Ascending aorta (tissue), 2 donors: ENCODE results near the gene KRTAP17-1. TPM values are rescaled to one million over a fixed set of nuclear protein-coding genes. Genes with fewer than 3 reads are reported as not detected.

Source experiments
- DNase-seq, 2 donors: peaks; one replicate each; pipeline ENCODE4 v3.0.0-alpha.2; 2019; ENCODE audit warnings: low spot score in 2 of 2
- H3K27ac ChIP-seq, 2 donors: fragments of 200-600 bp; sonication (generic); one replicate each; pipeline ENCODE4 v1.5.1; 2016 to 2017; ENCODE audit warnings: mild to moderate bottlenecking in 1 of 2
- H3K27me3 ChIP-seq: fragments of 200-600 bp; sonication (generic); one replicate; pipeline ENCODE4 v1.5.1; 2017
- H3K36me3 ChIP-seq, 2 donors: fragments of 200-600 bp; sonication (generic); one replicate each; pipeline ENCODE4 v1.5.1; 2016
- H3K4me1 ChIP-seq, 2 donors: fragments of 200-600 bp; sonication (generic); one replicate each; pipeline ENCODE4 v1.5.1; 2016 to 2017; ENCODE audit warnings: mild to moderate bottlenecking in 1 of 2
- H3K4me3 ChIP-seq, 2 donors: fragments of 200-600 bp; sonication (generic); one replicate each; pipeline ENCODE4 v1.5.1; 2016 to 2017; ENCODE audit warnings: mild to moderate bottlenecking in 1 of 2
- H3K9me3 ChIP-seq, 2 donors: fragments of 200-600 bp; sonication (generic); one replicate each; pipeline ENCODE4 v1.5.1; 2016
- intact Hi-C: fragments of 100-400 bp; cut with DNase I; formaldehyde crosslinking; loops from one replicate; pipeline ENCODE4 v1.15.1; 2023
- total RNA-seq: library from RNA; depleted of rRNA; stranded (reverse); fragments of >200 nt; gene quantifications from one replicate; pipeline ENCODE4 v1.1.0, GENCODE V29; 2016
- TF ChIP-seq, protein P1 (sequence below), 3 experiments: fragments of 200-600 bp in 2 of 3; fragments of 450-650 bp in 1 of 3; sonication (generic) in 2 of 3; IDR thresholded peaks; one replicate each; pipeline ENCODE4 v1.5.1; 2016 to 2019; ENCODE audit warnings: antibody characterized with exemption in 3 of 3, mild to moderate bottlenecking in 1 of 3, moderate library complexity in 1 of 3

The KRTAP17-1 gene
- total RNA-seq, 1 donor from 2014 or later = not detected

DNA sequence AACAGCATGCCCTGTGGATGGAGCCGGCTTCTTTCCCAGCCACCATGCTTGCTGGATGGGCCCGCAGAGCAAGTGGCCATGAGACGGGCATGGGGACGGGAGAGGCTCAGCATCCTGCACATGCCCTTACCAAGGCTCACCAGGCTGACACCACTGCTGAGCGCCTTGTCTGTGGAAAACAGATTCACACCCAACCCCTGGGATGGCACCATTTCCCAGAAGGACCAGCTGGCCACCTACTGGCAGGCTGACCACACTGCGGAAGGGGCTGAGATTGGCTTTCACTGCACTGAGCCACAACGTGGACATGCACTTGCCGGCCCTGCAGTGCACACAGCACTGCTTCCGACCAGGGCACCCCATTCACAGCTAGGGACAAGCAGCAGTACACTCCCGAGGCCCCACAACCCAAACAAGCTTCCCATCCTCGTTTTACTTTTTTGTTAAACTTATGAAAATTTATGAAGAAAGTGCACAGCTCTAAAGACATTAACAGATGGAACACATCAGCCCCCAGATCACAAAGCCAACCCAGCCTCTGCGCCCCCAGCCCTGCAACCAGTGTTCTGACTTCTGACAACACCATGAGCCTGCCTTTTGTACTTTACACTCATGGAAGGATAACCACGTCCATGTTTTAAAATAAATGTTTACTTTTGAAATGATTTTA, 13.9 kb upstream of the KRTAP17-1 start:
- Histone ChIP-seq H3K9me3 (no peaks in the 10 kb centered on the region), H3K4me3 (no peak overlapping the region), H3K4me1 (no peaks in the 10 kb centered on the region), H3K36me3 (no peaks in the 10 kb centered on the region), H3K27me3 (no peaks in the 10 kb centered on the region), H3K27ac (no peak overlapping the region)
- DNase-seq = no peak
- TF ChIP-seq, protein P1, sequence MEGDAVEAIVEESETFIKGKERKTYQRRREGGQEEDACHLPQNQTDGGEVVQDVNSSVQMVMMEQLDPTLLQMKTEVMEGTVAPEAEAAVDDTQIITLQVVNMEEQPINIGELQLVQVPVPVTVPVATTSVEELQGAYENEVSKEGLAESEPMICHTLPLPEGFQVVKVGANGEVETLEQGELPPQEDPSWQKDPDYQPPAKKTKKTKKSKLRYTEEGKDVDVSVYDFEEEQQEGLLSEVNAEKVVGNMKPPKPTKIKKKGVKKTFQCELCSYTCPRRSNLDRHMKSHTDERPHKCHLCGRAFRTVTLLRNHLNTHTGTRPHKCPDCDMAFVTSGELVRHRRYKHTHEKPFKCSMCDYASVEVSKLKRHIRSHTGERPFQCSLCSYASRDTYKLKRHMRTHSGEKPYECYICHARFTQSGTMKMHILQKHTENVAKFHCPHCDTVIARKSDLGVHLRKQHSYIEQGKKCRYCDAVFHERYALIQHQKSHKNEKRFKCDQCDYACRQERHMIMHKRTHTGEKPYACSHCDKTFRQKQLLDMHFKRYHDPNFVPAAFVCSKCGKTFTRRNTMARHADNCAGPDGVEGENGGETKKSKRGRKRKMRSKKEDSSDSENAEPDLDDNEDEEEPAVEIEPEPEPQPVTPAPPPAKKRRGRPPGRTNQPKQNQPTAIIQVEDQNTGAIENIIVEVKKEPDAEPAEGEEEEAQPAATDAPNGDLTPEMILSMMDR (IDR thresholded peaks at IDR 0.05) = peak; percentile 21 to 50 (median 31)
- intact Hi-C loops = no loop called here

- no peak overlapping the region for H3K27ac ChIP-seq
- H3K27me3 ChIP-seq = no peaks in the 10 kb centered on the region
- TF ChIP-seq, protein P1 (IDR thresholded peaks at IDR 0.05) = no peak
- DNase-seq = no peak
- no peaks in the 10 kb centered on the region for H3K36me3 ChIP-seq
- no peak overlapping the region for H3K4me3 ChIP-seq
- no peaks in the 10 kb centered on the region for H3K9me3 ChIP-seq
- H3K4me1 ChIP-seq = no peaks in the 10 kb centered on the region
- intact Hi-C loops = no loop called here
Observed at GRCh38 chr17:41328207-41328606, 12.7 kb upstream of the KRTAP17-1 start.

DNA sequence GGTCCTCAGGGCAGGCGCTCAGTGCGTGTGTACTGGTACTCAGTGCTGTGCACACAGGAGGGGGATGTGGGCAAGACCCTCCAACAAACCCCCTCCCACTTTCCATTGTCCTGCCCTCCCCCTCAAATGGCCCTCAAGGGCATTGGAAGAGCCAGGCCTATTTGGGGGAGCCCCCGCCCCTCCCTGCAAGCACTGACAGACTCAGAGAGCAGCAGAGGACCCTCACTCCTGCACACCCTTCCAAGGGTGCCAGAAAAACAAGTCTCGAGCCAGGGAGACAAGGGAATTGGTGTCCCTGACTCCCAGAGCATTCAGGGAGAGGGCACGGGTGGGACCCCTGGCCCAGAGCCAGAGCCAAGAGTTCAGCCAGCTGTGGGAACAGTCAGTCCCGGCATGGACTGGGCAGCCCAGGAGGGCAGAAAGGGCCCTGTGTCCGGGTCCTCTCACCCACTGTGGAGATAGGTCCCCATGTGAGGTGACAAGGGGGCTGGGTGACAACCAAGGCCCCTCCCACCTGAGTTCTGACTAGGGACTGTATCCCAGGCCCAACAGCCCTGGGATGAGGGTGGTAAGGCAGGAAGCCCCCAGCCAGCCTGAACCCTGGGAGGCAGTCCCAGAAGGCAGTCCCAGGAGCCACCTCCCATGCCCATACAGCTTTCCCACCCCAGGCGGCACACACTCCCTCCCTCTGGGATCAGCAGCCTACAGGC, 12.1 kb upstream of the KRTAP17-1 start:
- intact Hi-C loops = no loop called here
- no peak overlapping the region for H3K27ac ChIP-seq

DNA sequence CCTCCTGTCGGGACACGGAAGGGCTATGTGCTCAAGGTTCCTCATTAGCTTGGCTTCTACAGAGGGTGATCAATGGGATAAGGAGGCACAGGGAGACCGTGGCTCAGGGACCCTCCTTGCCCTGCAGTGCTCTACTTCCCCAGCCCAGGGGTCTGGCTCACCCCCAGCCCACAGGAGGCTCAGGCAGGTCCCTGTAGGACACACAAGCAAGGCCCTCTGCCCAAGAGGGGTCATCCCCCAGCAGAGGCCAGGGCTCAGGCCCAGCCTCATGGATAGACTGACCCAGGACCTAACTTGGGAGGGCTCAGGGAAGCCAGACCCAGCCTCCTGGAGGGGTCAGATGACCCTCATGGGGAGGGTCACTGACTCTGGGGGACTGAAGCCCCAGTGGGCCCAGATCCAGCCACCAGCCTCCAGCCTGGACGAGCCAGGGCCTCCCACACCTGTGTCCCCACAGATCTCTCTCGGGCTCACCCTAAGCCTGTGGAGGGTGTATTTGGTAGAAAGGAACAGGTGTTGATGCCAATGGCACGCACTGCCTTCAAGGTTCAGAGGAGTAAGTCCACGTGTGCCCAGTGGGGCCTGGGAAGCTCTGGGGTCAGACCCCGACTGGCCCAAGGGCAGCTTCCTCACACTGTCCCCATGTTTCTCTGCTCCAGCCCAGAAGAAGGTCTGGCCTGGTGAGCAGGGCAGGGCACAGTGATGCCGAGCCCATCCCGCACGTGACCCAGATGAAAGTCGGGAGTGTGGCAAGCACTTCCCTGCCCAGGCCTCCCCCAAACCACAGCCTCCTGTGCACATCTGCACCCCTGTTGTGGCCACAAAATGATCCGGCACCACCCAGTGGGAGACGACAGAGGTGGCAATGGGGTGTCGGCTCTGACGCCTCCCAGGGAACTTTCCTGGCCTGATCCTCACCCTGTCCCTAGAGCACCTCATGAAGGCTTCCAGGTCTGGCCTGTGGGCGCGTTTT, 10.9 kb upstream of the KRTAP17-1 start:
- Histone ChIP-seq H3K9me3 (no peaks in the 10 kb centered on the region), H3K4me3 (no peak overlapping the region), H3K27ac (no peak overlapping the region), H3K4me1 (no peaks in the 10 kb centered on the region), H3K36me3 (no peaks in the 10 kb centered on the region), H3K27me3 (no peaks in the 10 kb centered on the region)
- TF ChIP-seq, protein P1 (IDR thresholded peaks at IDR 0.05) = no peak
- DNase-seq = no peak
- intact Hi-C loops = no loop called here

More for the DNA sequence above, 12.1 kb upstream of the KRTAP17-1 start:
- Histone ChIP-seq H3K9me3 (no peaks in the 10 kb centered on the region), H3K4me1 (no peaks in the 10 kb centered on the region), H3K4me3 (no peak overlapping the region), H3K36me3 (no peaks in the 10 kb centered on the region), H3K27me3 (no peaks in the 10 kb centered on the region)
- DNase-seq = no peak
- TF ChIP-seq, protein P1 (IDR thresholded peaks at IDR 0.05) = no peak

GRCh38 chr17:41325611-41326010, 10.1 kb upstream of the KRTAP17-1 start:
- Histone ChIP-seq H3K27me3 (no peaks in the 10 kb centered on the region), H3K9me3 (no peaks in the 10 kb centered on the region), H3K27ac (no peak overlapping the region), H3K4me3 (no peak overlapping the region), H3K36me3 (no peaks in the 10 kb centered on the region), H3K4me1 (no peaks in the 10 kb centered on the region)
- intact Hi-C loops = no loop called here
- no peak for DNase-seq
- TF ChIP-seq, protein P1 (IDR thresholded peaks at IDR 0.05) = no peak
